Loucy (cell line): ENCODE results near the gene ABHD2.

Source experiments
- H2AFZ ChIP-seq: fragments of 200-600 bp; sonication (generic); 2 replicates; pipeline ENCODE4 v1.6.0; 2016; ENCODE audit warnings: antibody characterized with exemption, mild to moderate bottlenecking, low read length, moderate library complexity
- H3F3A ChIP-seq: fragments of 200-600 bp; 2 replicates; pipeline ENCODE4 v1.6.0; 2016; ENCODE audit warnings: antibody characterized with exemption, low read depth, mild to moderate bottlenecking
- H3K27me3 ChIP-seq: fragments of 200-600 bp; sonication (generic); 2 replicates; pipeline ENCODE4 v1.6.1; 2014; ENCODE audit warnings: low read length, mild to moderate bottlenecking; ENCODE audit not compliant: insufficient read depth, poor library complexity, severe bottlenecking
- H3K36me3 ChIP-seq: fragments of 200-600 bp; sonication (generic); 2 replicates; pipeline ENCODE4 v1.6.1; 2016; ENCODE audit warnings: low read length; ENCODE audit not compliant: insufficient read depth
- H3K4me1 ChIP-seq: fragments of 200-600 bp; sonication (generic); 2 replicates; pipeline ENCODE4 v1.5.1; 2014; ENCODE audit warnings: low read length, mild to moderate bottlenecking; ENCODE audit not compliant: insufficient read depth, poor library complexity, severe bottlenecking
- H3K4me2 ChIP-seq: fragments of 200-600 bp; sonication (generic); 2 replicates; pipeline ENCODE4 v1.6.0; 2014; ENCODE audit warnings: antibody characterized with exemption, low read length, low read depth, mild to moderate bottlenecking; ENCODE audit not compliant: poor library complexity, severe bottlenecking
- H3K4me3 ChIP-seq: fragments of 200-600 bp; sonication (generic); 2 replicates; pipeline ENCODE4 v1.5.1; 2014; ENCODE audit warnings: low read length, mild to moderate bottlenecking, mixed read lengths; ENCODE audit not compliant: poor library complexity, severe bottlenecking
- H3K79me2 ChIP-seq: fragments of 200-600 bp; sonication (generic); 2 replicates; pipeline ENCODE4 v1.6.1; 2014; ENCODE audit warnings: low read length; ENCODE audit not compliant: insufficient read depth
- H3K9ac ChIP-seq: fragments of 200-600 bp; sonication (generic); 2 replicates; pipeline ENCODE4 v1.6.0; 2014; ENCODE audit warnings: mild to moderate bottlenecking, low read depth, low read length, moderate library complexity; ENCODE audit not compliant: poor library complexity, severe bottlenecking
- H3K9me2 ChIP-seq: fragments of 200-600 bp; sonication (generic); replicated peaks from 2 replicates; pipeline ENCODE4 v1.6.1; 2016; ENCODE audit warnings: low read depth, low read length, mixed read lengths
- H3K9me3 ChIP-seq: fragments of 200-600 bp; sonication (generic); 2 replicates; pipeline ENCODE4 v1.6.1; 2014; ENCODE audit warnings: mild to moderate bottlenecking, antibody characterized with exemption, low read length, low read depth; ENCODE audit not compliant: insufficient read depth
- H4K20me1 ChIP-seq: fragments of 200-600 bp; sonication (generic); 2 replicates; pipeline ENCODE4 v1.6.0; 2014; ENCODE audit warnings: antibody characterized with exemption, low read length, mild to moderate bottlenecking; ENCODE audit not compliant: insufficient read depth, poor library complexity, severe bottlenecking
- CTCF ChIP-seq: fragments of 200-600 bp; sonication (generic); conservative IDR thresholded peaks from 2 replicates; pipeline ENCODE4 v1.5.1; 2014; ENCODE audit warnings: mild to moderate bottlenecking, antibody characterized with exemption, low read length
- EZH2phosphoT487 ChIP-seq: fragments of 200-600 bp; IDR thresholded peaks from 2 replicates; pipeline ENCODE4 v1.6.1; 2018; ENCODE audit warnings: antibody characterized with exemption, mild to moderate bottlenecking, moderate library complexity, borderline replicate concordance

ABHD2 gene

GRCh38 chr15:89157918-89158564 lies 69.8 kb downstream of the ABHD2 start:
- Histone ChIP-seq H3K9ac (no peak overlapping the region), H3K4me1 (no peaks in the 10 kb centered on the region), H3K4me2 (no peak overlapping the region), H3K9me3 (no peaks in the 10 kb centered on the region), H3K79me2 (no peaks in the 10 kb centered on the region), H2AFZ (no peak overlapping the region), H3K27me3 (no peaks in the 10 kb centered on the region), H3K4me3 (no peak overlapping the region), H4K20me1 (no peaks in the 10 kb centered on the region), H3K36me3 (peaks cover 54% of the 10 kb centered on the region; the same call in 1 of the 2 replicates), H3K9me2 (no peaks in the 10 kb centered on the region), H3F3A (no peaks in the 10 kb centered on the region)
- no peak for TF ChIP-seq EZH2phosphoT487
- no peak for TF ChIP-seq CTCF

DNA sequence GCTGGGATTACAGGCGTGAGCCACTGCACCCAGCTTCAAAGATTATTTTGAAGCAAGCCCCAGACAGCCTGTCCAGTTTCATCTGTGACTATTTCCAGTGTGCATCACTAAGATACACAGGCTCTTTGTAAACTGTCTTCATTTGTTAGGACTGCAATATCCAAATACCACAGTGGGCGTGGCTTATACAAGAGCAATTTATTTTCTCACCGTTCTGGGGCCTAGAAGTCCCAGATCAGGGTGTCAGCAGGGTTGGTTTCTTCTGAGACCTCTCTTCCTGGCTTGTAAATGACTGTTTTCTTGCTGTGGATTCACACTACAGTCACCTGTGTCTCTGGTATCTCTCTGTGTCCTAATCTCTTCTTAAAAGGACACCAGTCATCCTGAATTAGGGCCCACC lies 73.4 kb downstream of the ABHD2 start:
- Histone ChIP-seq H3K27me3 (no peaks in the 10 kb centered on the region), H3K4me1 (no peaks in the 10 kb centered on the region), H3K9me2 (no peaks in the 10 kb centered on the region), H3K9me3 (no peaks in the 10 kb centered on the region), H3F3A (no peaks in the 10 kb centered on the region), H3K36me3 (peaks cover 46% of the 10 kb centered on the region; the same call in 1 of the 2 replicates), H3K9ac (no peak overlapping the region), H4K20me1 (no peaks in the 10 kb centered on the region), H3K4me2 (no peak overlapping the region), H2AFZ (no peak overlapping the region), H3K4me3 (no peak overlapping the region), H3K79me2 (no peaks in the 10 kb centered on the region)
- TF ChIP-seq EZH2phosphoT487 (no peak), CTCF (no peak)

GRCh38 chr15:89163271-89164055 lies 75.2 kb downstream of the ABHD2 start:
- H3F3A ChIP-seq = no peaks in the 10 kb centered on the region
- peaks cover 31% of the 10 kb centered on the region; the same call in 1 of the 2 replicates for H3K36me3 ChIP-seq
- no peak overlapping the region for H3K4me3 ChIP-seq
- no peak overlapping the region for H3K4me2 ChIP-seq
- no peaks in the 10 kb centered on the region for H3K79me2 ChIP-seq
- no peak for TF ChIP-seq EZH2phosphoT487
- no peak for TF ChIP-seq CTCF
- H3K9ac ChIP-seq = no peak overlapping the region
- no peaks in the 10 kb centered on the region for H3K9me3 ChIP-seq
- no peak overlapping the region for H2AFZ ChIP-seq
- H3K4me1 ChIP-seq = peaks cover 14% of the 10 kb centered on the region
- no peaks in the 10 kb centered on the region for H3K27me3 ChIP-seq
- no peaks in the 10 kb centered on the region for H4K20me1 ChIP-seq
- no peaks in the 10 kb centered on the region for H3K9me2 ChIP-seq
